Hippocampal formation (tissue), 2 donors: Measurements from ENCODE around the gene PRUNE2.
"Not testable (repeated sequence)": the region's sequence is repeated elsewhere in the genome, so short reads cannot be mapped to it uniquely, and the experiment has no call there.

Experiments used
- DNase-seq, 2 donors: peaks; one replicate each; lab custom pipeline; 2025; lab: John Stamatoyannopoulos, UW

Gene PRUNE2

GRCh38 chr9:76800901-76801300 lies 105.0 kb downstream of the PRUNE2 start:
- no peak for DNase-seq

GRCh38 chr9:76799473-76799872 lies 106.4 kb downstream of the PRUNE2 start:
- no peak for DNase-seq

DNA sequence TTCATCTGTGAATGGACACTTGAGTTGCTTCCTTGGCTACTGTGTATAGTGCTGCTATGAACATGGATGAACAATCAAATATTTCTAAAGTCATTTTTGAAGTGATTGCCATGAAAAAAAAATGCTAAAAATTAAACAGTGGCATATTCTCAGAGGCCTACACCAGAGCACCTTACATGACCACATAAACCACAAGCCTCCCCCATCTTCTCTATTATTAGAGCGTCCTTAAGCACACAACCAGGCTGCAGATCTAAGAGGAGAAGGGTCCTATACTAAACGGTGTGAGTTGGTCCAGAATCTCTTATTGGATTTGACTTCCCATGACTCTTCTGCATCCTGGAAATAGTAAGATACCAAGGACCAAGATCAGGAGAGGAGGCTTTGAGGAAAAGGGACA lies 107.4 kb downstream of the PRUNE2 start:
- no peak for DNase-seq

DNA sequence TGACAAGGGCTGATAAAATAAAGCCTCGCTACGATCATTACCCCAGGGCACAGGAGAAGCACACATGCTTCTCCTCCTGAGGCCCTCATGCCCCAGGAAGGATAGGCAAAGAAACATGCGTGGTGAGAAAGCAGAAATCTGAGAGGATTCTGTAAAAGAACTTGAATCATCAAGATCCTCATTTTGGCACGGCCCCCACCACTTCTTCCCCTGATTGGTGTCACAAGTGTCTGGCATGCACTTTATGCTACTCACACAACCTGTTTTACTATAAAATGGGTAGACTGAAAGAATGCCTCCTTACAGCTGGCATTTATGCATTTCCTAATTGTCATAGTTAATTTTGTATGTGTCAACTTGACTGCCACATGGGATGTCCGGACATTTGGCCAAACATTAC lies 109.6 kb downstream of the PRUNE2 start:
- DNase-seq: no peak

- no peak for DNase-seq
Measured at GRCh38 chr9:76793784-76794431, 112.0 kb downstream of the PRUNE2 start.

GRCh38 chr9:76789840-76790239 lies 116.1 kb downstream of the PRUNE2 start:
- DNase-seq: no peak

DNA sequence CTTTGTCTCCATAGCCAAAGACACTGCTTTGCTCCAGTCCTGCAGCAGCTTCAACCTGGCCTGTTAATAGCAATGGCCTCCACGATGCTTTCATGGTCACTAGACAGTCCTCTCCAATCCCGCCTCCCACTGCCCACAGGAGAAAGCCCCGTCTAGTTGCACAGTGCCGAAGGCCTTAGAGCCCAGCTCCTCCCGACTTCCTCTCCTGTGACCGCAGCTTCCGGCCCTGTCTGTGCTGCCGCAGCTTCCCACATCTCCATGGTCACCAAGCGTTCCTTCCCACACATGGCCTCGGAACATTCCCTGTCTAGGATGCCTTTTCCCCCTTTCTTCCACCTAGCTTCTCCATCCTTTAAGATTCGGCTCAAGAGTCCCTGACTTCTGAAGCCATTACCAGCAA lies 118.2 kb downstream of the PRUNE2 start:
- DNase-seq: no peak

- DNase-seq: no peak
Measured at GRCh38 chr9:76785501-76785900, 120.4 kb downstream of the PRUNE2 start.

DNA sequence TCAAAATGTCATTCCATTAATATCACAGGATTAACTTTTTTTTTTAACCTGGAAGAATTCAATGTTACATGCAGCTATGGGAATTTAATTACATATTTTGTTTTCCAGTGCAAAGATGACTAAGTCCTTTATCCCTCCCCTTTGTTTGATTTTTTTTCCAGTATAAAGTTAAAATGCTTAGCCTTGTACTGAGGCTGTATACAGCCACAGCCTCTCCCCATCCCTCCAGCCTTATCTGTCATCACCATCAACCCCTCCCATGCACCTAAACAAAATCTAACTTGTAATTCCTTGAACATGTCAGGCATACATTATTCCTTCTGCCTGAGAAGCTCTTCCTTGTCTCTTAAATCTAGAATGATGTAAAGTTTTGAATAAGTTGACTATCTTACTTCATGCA lies 121.0 kb downstream of the PRUNE2 start:
- no peak for DNase-seq

DNA sequence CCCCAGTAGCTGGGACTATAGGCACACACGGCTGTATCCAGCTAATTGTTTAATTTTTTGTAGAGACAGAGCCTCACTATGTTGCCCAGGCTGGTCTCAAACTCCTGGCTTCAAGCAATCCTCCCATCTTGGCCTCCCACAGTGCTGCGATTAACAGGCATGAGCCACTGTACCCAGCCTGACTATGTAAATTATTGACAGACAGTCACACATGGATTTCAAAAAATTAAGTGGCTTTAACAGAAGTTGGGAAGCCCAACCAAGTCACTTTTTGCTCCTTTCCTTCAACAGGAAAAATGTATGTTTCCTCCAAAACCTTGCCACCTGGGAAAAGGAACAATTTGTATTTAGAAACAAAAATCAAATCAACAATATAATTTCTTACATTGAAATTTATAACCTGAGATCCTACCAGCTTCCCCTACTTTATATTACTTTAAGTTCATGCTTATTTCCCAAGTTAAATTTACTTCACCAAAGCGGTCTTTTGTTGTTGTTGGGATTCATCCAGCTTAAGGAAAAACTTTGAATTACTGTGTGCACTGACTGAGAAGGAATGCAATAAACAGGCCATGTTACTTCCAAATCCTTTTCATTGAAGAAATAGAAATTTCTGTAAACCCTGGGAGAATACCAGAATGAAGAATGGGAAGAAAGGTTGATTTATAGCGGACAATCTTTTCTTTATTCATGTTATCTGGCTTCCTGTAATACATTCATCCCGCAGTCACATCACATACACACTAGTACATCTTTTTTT lies 133.0 kb downstream of the PRUNE2 start:
- DNase-seq: no peak

GRCh38 chr9:76766126-76766525 lies 139.8 kb downstream of the PRUNE2 start:
- DNase-seq: no peak

GRCh38 chr9:76764138-76764537 lies 141.8 kb downstream of the PRUNE2 start, which contains the start of gene PCA3:
TSS of gene PCA3 (plus strand) at chr9:76764438.
- DNase-seq: no peak

GRCh38 chr9:76761448-76761847 lies 144.5 kb downstream of the PRUNE2 start:
- DNase-seq: peak in 1 of 2 donors; percentile 25

- DNase-seq: no peak
Measured at GRCh38 chr9:76759732-76760131, 146.2 kb downstream of the PRUNE2 start.

- DNase-seq: no peak
Measured at GRCh38 chr9:76758476-76758875, 147.4 kb downstream of the PRUNE2 start.

DNA sequence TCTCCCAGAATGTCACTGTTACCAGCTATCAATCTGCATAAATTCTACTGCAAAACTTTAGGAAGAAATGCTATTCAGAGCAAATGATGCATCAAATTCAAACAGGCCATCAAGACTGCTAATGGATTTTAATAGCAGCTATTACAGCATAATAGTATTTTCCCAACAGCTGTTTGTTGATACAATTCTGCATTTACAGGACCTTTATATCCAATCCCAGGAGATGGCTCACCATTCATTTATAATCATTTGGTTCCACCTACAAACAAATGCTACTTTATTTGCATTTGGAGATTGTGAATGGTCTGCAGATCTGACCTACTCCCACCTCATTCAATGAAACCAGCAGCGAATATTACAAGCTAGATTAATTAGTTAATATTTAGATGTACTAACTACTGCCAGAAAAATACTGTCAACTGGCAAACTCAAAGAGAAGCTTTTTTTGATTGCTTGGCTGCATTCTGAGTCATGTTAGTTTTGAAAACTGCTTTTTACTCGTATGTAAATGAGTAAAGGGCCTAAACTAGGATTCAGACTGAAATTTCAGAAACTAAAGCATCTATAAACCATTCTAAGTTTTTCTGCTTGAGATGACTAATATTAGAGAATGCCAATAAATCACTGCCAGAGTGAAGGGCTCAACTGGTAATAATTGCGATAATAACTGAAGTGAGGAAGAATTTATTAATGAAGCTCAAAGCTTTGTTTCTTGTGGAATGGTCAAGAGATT lies 148.8 kb downstream of the PRUNE2 start:
- no peak for DNase-seq

GRCh38 chr9:76756268-76756640 lies 149.7 kb downstream of the PRUNE2 start:
- peak; percentile 17 to 34 for DNase-seq

GRCh38 chr9:76751001-76751400 lies 154.9 kb downstream of the PRUNE2 start:
- DNase-seq: no peak

GRCh38 chr9:76744336-76744735 lies 161.6 kb downstream of the PRUNE2 start:
- DNase-seq: no peak

DNA sequence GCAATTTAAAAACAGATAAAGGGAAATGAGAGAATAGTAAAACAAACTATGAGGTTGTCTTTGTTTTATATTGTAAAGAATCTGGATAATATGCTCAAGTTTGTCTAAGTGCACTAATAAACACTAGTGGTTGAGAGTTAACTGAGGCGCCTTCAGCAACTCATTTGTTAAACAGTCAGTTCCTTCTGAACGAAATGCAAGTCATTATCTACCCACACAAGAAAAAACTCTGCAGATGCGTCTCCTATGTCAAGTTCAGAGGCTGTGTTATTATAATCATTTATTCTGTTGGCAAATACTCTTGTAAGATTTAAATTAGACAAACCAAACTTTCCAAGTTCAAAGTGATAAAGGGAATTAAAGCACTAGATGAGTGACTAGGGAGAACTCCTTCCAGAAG lies 162.0 kb downstream of the PRUNE2 start:
- no peak for DNase-seq

GRCh38 chr9:76742890-76743289 lies 163.0 kb downstream of the PRUNE2 start:
- not testable (repeated sequence) for DNase-seq

DNA sequence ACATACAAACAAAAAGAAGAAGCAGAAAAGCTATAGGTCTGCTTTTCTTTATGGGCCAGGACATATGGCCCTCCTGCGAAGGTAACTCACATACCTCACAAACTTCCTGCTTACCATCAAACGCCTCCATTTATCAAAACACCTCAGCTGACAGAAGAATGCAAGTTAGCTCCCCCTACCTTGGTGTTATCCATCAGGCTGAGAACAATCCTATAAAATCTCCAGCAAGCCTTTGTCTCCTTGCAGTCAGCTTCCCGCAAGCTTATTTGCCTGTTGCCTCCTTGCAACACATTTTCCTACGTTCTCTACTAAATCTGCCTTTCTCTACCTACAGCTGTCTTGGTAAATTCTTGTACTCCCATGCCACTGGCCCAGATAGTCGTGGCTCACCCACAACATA lies 164.4 kb downstream of the PRUNE2 start:
- DNase-seq: no peak

- no peak for DNase-seq
Measured at GRCh38 chr9:76738402-76738801, 167.5 kb downstream of the PRUNE2 start.
